DND-41 (cell line): ENCODE data around the gene PDE6A.

Experiments
- CTCF ChIP-seq: IDR thresholded peaks from 2 replicates; pipeline ENCODE4 v1.5.1; 2012; ENCODE audit warnings: borderline replicate concordance, low read length, moderate library complexity, mild to moderate bottlenecking; ENCODE audit not compliant: poor library complexity, severe bottlenecking; ENCODE audit errors: extremely low read depth
- EZH2 ChIP-seq: IDR thresholded peaks from 3 replicates; pipeline ENCODE4 v1.6.1; 2012; ENCODE audit warnings: borderline replicate concordance, low read depth, mild to moderate bottlenecking, moderate library complexity, low read length, inconsistent platforms; ENCODE audit not compliant: severe bottlenecking

- TF ChIP-seq CTCF (no peak), EZH2 (no peak)
Observed at GRCh38 chr5:149886692-149887470, 57.7 kb downstream of the PDE6A start.
